HCT116 (cell line): Measurements from ENCODE around the gene NEURL4. TPM values are rescaled to one million over a fixed set of nuclear protein-coding genes. Genes with fewer than 3 reads are reported as not detected.

Experiments
- ATAC-seq: fragments of 200-7000 bp; cut with Tn5 transposase; 2 replicates; pipeline ENCODE4 v1.9.1; 2020; ENCODE audit warnings: mild to moderate bottlenecking, moderate library complexity
- BruUV-seq: library from RNA; stranded (reverse); fragments of 400-500 nt; replicated peaks from 2 replicates; lab custom pipeline; 2021; lab: Mats Ljungman, UMichigan
- CTCF ChIA-PET: fragments of 300-600 bp; sonication (Branson Sonifier 250); formaldehyde crosslinking; loops from one replicate; lab custom pipeline; 2021; ENCODE audit warnings: antibody characterized with exemption; lab: Charles Lee
- POLR2A ChIA-PET: fragments of 300-600, 350-600 bp; sonication (Branson Sonifier 250); formaldehyde crosslinking; loops from one replicate; lab custom pipeline; 2021; ENCODE audit warnings: antibody characterized with exemption; lab: Charles Lee
- RAD21 ChIA-PET, 2 experiments: fragments of 300-600 bp; sonication (Branson Sonifier 250); formaldehyde crosslinking; loops; one replicate each; lab custom pipeline; 2023; ENCODE audit warnings: low total read pairs in 2 of 2; ENCODE audit not compliant: uncharacterized antibody in 2 of 2, unreplicated experiment in 2 of 2, low non-redundant PET in 1 of 2; lab: Charles Lee
- DNase-seq: peaks from one replicate; pipeline ENCODE4 v3.0.0-alpha.2; 2010; ENCODE audit warnings: low read depth, low spot score
- H2AFZ ChIP-seq: fragments of 200-600 bp; shearing (Covaris generic), sonication (generic); 2 replicates; pipeline ENCODE4 v1.6.1; 2017; ENCODE audit warnings: low read depth, mixed run types, mixed read lengths, antibody characterized with exemption, low read length; ENCODE audit not compliant: poor library complexity, severe bottlenecking
- H3K27ac ChIP-seq: 2 replicates; pipeline ENCODE4 v1.5.1; 2012; ENCODE audit warnings: low read depth, low read length
- H3K27me3 ChIP-seq: fragments of 200-600 bp; sonication (generic); 2 replicates; pipeline ENCODE4 v1.6.1; 2016; ENCODE audit warnings: mixed run types, low read length, mixed read lengths; ENCODE audit not compliant: insufficient read depth
- H3K36me3 ChIP-seq, 2 experiments: fragments of 200-500 bp in 1 of 2; fragments of 200-600 bp in 1 of 2; sonication (Bioruptor generic) in 1 of 2; sonication (generic) in 1 of 2; 2 replicates each; pipeline versions ENCODE4 v1.5.1 to v1.6.1; 2014 to 2016; ENCODE audit warnings: low read length in 2 of 2, inconsistent platforms in 1 of 2, mixed read lengths in 1 of 2, mixed run types in 1 of 2; ENCODE audit not compliant: insufficient read depth in 2 of 2, control insufficient read depth in 1 of 2
- H3K4me1 ChIP-seq, 2 experiments: fragments of 200-600 bp in 1 of 2; sonication (generic) in 1 of 2; 2 replicates each; pipeline versions ENCODE4 v1.5.1 to v1.6.1; 2012 to 2017; ENCODE audit warnings: low read length in 2 of 2, inconsistent platforms in 1 of 2, mild to moderate bottlenecking in 1 of 2, mixed read lengths in 1 of 2, mixed run types in 1 of 2, moderate library complexity in 1 of 2; ENCODE audit not compliant: insufficient read depth in 2 of 2, control insufficient read depth in 1 of 2
- H3K4me2 ChIP-seq: fragments of 200-600 bp; sonication (generic); 2 replicates; pipeline ENCODE4 v1.6.1; 2017; ENCODE audit warnings: mixed run types, low read length, mixed read lengths
- H3K4me3 ChIP-seq, 2 experiments: fragments of 200-600 bp in 1 of 2; sonication (generic) in 1 of 2; replicated peaks in 1 of 2; 2 replicates each; pipeline ENCODE4 v1.5.1; 2011 to 2016; ENCODE audit warnings: low read length in 2 of 2, control low read depth in 1 of 2, low read depth in 1 of 2, mild to moderate bottlenecking in 1 of 2, mixed read lengths in 1 of 2, mixed run types in 1 of 2
- H3K79me2 ChIP-seq: fragments of 200-600 bp; sonication (generic); 2 replicates; pipeline ENCODE4 v1.6.1; 2017; ENCODE audit warnings: mild to moderate bottlenecking, mixed run types, low read length, moderate library complexity, mixed read lengths; ENCODE audit not compliant: insufficient read depth
- H3K9ac ChIP-seq: fragments of 200-600 bp; sonication (generic); 2 replicates; pipeline ENCODE4 v1.6.1; 2016; ENCODE audit warnings: low read length, mixed read lengths
- H3K9me2 ChIP-seq: fragments of 200-600 bp; sonication (generic), shearing (Covaris generic); 2 replicates; pipeline ENCODE4 v1.6.1; 2017; ENCODE audit warnings: mixed run types, mild to moderate bottlenecking, moderate library complexity; ENCODE audit not compliant: insufficient read depth
- H3K9me3 ChIP-seq, 2 experiments: fragments of 200-500 bp in 1 of 2; fragments of 200-600 bp in 1 of 2; sonication (Bioruptor generic) in 1 of 2; sonication (generic) in 1 of 2; 2 replicates each; pipeline ENCODE4 v1.6.1; 2014 to 2017; ENCODE audit warnings: low read length in 2 of 2, mixed read lengths in 2 of 2, inconsistent platforms in 1 of 2, low read depth in 1 of 2, mild to moderate bottlenecking in 1 of 2, mixed run types in 1 of 2, moderate library complexity in 1 of 2; ENCODE audit not compliant: control insufficient read depth in 1 of 2, insufficient read depth in 1 of 2
- H4K20me1 ChIP-seq: fragments of 200-600 bp; sonication (generic), shearing (Covaris generic); 2 replicates; pipeline ENCODE4 v1.6.1; 2017; ENCODE audit warnings: mixed run types, mild to moderate bottlenecking, moderate library complexity; ENCODE audit not compliant: insufficient read depth
- ATF3 ChIP-seq: IDR thresholded peaks from 2 replicates; pipeline ENCODE4 v1.6.1; 2012
- CTCF ChIP-seq, 3 experiments: fragments of 200-600 bp in 1 of 3; sonication (generic) in 1 of 3; IDR thresholded peaks in 2 of 3; conservative IDR thresholded peaks in 1 of 3; 2 replicates each; pipeline ENCODE4 v1.5.1; 2012 to 2017; ENCODE audit warnings: low read depth in 2 of 3, low read length in 2 of 3, antibody characterized with exemption in 1 of 3, borderline replicate concordance in 1 of 3, control low read depth in 1 of 3, mild to moderate bottlenecking in 1 of 3, mixed read lengths in 1 of 3, mixed run types in 1 of 3, moderate library complexity in 1 of 3; ENCODE audit not compliant: insufficient read depth in 1 of 3
- EZH2 ChIP-seq: fragments of 200-600 bp; sonication (generic); IDR thresholded peaks from 2 replicates; pipeline ENCODE4 v1.6.1; 2017; ENCODE audit warnings: antibody characterized with exemption, mixed run types
- EZH2phosphoT487 ChIP-seq: fragments of 200-600 bp; IDR thresholded peaks from 2 replicates; pipeline ENCODE4 v1.6.1; 2018; ENCODE audit warnings: antibody characterized with exemption, borderline replicate concordance
- FOSL1 ChIP-seq: IDR thresholded peaks from 2 replicates; pipeline ENCODE4 v1.6.1; 2012; ENCODE audit warnings: low read depth
- JUND ChIP-seq: IDR thresholded peaks from 2 replicates; pipeline ENCODE4 v1.6.1; 2012
- RAD21 ChIP-seq: IDR thresholded peaks from 2 replicates; pipeline ENCODE4 v1.6.1; 2012; ENCODE audit warnings: low read depth, mild to moderate bottlenecking
- SIN3A ChIP-seq: IDR thresholded peaks from 2 replicates; pipeline ENCODE4 v1.6.1; 2012; ENCODE audit warnings: low read depth
- TCF7L2 ChIP-seq: IDR thresholded peaks from 2 replicates; pipeline ENCODE4 v1.7.0; 2011; ENCODE audit warnings: borderline replicate concordance, inconsistent platforms; ENCODE audit not compliant: insufficient read depth, insufficient read length; ENCODE audit errors: extremely low read depth
- YY1 ChIP-seq: IDR thresholded peaks from 2 replicates; pipeline ENCODE4 v1.6.1; 2011; ENCODE audit warnings: low read length, low read depth, moderate library complexity, mild to moderate bottlenecking; ENCODE audit not compliant: insufficient replicate concordance; ENCODE audit errors: extremely low read depth
- ZNF274 ChIP-seq: fragments of 200-500 bp; sonication (Bioruptor generic); IDR thresholded peaks from 2 replicates; pipeline ENCODE4 v1.6.1; 2014; ENCODE audit warnings: mild to moderate bottlenecking, low read depth, low read length, inconsistent platforms
- intact Hi-C: fragments of 100-400 bp; cut with micrococcal nuclease; formaldehyde crosslinking; loops from 2 replicates; pipeline ENCODE4 v1.10.0; 2022
- total RNA-seq: library from RNA; stranded (reverse); gene quantifications from one replicate; pipeline ENCODE4 v1.2.1, GENCODE V29; 2021; ENCODE audit not compliant: unreplicated experiment
- TF ChIP-seq, protein P1 (sequence below): IDR thresholded peaks from 2 replicates; pipeline ENCODE4 v1.6.1; 2012
- TF ChIP-seq, protein P2 (sequence below): IDR thresholded peaks from 2 replicates; pipeline ENCODE4 v1.6.1; 2012; ENCODE audit warnings: low read depth

The NEURL4 gene
- total RNA-seq, 1 experiment from 2014 or later, result 56.9 TPM

DNA sequence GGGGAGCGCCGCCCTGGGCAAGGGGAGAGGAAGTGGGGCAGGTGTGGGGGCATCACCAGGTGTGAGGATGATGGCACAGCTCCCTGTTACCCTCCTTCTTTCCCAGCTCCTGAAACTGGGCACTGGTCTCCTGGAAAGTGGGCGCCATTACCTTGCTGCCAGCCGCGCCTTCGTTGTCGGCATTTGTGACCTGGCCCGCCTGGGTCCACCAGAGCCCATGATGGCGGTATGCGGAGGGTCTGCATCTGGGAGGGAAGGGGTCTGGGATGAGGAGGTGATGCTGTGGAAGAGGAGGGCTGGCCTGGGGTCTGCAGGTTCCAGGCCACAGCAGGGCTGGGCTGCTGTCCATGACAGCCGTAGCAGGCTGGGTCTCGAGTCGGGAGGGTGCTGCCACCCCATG is 12.7 kb upstream of the NEURL4 start:
- ATAC-seq (no peak), DNase-seq (no peak)
- Histone ChIP-seq H3K36me3 (no peaks in the 10 kb centered on the region), H3K4me3 (no peak overlapping the region), H3K4me2 (no peak overlapping the region), H3K9me3 (no peaks in the 10 kb centered on the region), H3K27ac (no peak overlapping the region), H3K9ac (no peak overlapping the region), H3K27me3 (no peaks in the 10 kb centered on the region), H2AFZ (no peak overlapping the region), H3K79me2 (no peaks in the 10 kb centered on the region), H3K9me2 (no peaks in the 10 kb centered on the region), H4K20me1 (no peaks in the 10 kb centered on the region), H3K4me1 (no peaks in the 10 kb centered on the region; a peak in 1 of 4 replicates)
- BruUV-seq, result no TSS peak
- intact Hi-C loops, result no loop called here
- no peak for TF ChIP-seq ATF3
- TF ChIP-seq, protein P1, sequence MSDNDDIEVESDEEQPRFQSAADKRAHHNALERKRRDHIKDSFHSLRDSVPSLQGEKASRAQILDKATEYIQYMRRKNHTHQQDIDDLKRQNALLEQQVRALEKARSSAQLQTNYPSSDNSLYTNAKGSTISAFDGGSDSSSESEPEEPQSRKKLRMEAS, result no peak
- no peak for TF ChIP-seq JUND
- TF ChIP-seq CTCF (IDR thresholded peaks at IDR 0.05 in 2 of 3, conservative IDR thresholded peaks at IDR 0.05 in 1 of 3; ENCODE audit: borderline replicate concordance in 1 of 3, insufficient read depth in 1 of 3, low read depth in 2 of 3, low read length in 2 of 3), result no peak
- TF ChIP-seq EZH2phosphoT487, result no peak
- no peak for TF ChIP-seq TCF7L2
- no peak for TF ChIP-seq EZH2
- TF ChIP-seq ZNF274, result no peak
- TF ChIP-seq, protein P2, sequence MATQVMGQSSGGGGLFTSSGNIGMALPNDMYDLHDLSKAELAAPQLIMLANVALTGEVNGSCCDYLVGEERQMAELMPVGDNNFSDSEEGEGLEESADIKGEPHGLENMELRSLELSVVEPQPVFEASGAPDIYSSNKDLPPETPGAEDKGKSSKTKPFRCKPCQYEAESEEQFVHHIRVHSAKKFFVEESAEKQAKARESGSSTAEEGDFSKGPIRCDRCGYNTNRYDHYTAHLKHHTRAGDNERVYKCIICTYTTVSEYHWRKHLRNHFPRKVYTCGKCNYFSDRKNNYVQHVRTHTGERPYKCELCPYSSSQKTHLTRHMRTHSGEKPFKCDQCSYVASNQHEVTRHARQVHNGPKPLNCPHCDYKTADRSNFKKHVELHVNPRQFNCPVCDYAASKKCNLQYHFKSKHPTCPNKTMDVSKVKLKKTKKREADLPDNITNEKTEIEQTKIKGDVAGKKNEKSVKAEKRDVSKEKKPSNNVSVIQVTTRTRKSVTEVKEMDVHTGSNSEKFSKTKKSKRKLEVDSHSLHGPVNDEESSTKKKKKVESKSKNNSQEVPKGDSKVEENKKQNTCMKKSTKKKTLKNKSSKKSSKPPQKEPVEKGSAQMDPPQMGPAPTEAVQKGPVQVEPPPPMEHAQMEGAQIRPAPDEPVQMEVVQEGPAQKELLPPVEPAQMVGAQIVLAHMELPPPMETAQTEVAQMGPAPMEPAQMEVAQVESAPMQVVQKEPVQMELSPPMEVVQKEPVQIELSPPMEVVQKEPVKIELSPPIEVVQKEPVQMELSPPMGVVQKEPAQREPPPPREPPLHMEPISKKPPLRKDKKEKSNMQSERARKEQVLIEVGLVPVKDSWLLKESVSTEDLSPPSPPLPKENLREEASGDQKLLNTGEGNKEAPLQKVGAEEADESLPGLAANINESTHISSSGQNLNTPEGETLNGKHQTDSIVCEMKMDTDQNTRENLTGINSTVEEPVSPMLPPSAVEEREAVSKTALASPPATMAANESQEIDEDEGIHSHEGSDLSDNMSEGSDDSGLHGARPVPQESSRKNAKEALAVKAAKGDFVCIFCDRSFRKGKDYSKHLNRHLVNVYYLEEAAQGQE, result no peak
- TF ChIP-seq YY1, result no peak
- no peak for TF ChIP-seq RAD21
- no peak for TF ChIP-seq SIN3A
- TF ChIP-seq FOSL1, result no peak
- RAD21 ChIA-PET, result no interaction called here
- POLR2A ChIA-PET, result no interaction called here
- CTCF ChIA-PET, result no interaction called here
